HG02973 (cell line): ENCODE data around the gene ANKZF1.
"Not testable (repeated sequence)": the region's sequence is repeated elsewhere in the genome, so short reads cannot be mapped to it uniquely, and the experiment has no call there.

ENCODE experiments used
- ATAC-seq: cut with Tn5 transposase; IDR thresholded peaks from one replicate; pipeline ENCODE4 v1.9.1; 2021; ENCODE audit warnings: moderate library complexity; ENCODE audit not compliant: unreplicated experiment

Gene ANKZF1, protein sequence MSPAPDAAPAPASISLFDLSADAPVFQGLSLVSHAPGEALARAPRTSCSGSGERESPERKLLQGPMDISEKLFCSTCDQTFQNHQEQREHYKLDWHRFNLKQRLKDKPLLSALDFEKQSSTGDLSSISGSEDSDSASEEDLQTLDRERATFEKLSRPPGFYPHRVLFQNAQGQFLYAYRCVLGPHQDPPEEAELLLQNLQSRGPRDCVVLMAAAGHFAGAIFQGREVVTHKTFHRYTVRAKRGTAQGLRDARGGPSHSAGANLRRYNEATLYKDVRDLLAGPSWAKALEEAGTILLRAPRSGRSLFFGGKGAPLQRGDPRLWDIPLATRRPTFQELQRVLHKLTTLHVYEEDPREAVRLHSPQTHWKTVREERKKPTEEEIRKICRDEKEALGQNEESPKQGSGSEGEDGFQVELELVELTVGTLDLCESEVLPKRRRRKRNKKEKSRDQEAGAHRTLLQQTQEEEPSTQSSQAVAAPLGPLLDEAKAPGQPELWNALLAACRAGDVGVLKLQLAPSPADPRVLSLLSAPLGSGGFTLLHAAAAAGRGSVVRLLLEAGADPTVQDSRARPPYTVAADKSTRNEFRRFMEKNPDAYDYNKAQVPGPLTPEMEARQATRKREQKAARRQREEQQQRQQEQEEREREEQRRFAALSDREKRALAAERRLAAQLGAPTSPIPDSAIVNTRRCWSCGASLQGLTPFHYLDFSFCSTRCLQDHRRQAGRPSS

DNA sequence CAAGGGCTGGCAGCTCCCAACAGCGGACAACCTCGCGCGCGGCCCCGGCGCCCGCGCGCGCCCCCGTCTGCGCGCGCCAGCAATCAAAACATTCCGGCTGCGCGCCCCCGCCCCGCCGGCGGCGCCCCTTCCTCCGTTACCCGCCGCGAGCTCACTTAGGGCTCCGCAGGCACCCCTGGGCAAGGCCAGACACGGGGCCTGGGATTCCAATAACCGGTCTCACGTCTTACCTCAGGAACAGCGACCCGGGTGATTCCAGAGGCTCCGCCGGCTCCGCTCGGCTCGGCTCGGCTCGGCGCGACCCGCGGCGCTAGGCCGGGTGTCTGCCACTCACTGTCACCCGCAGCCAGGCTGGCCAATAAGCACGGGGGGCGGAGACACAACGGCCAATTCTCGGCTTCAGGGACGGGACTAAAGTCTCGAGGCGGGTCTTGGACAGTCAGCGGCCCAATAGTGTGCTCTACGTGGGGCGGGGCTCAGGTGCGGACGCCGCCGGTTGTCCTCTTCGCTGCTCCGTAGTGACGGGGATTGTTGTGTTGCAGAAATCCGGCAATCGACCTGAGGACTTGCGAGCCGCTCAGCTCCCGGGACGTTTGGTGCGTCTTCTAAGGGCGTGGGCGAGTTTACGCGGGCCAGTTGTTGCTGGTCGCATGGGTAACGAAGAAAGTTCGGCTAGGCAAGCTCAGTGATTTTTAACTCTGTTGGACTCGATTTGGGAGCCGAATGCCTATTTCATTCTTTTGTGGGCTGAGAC lies at the start of gene ANKZF1, which contains the start of gene ATG9A:
TSS of gene ANKZF1 (plus strand) at position 502 of the 754 bp plus-strand sequence. CDS start 452 bp downstream, outside the sequence.
TSS of gene ATG9A (minus strand) at position 332 of the 754 bp plus-strand sequence. CDS start 1,612 bp downstream, outside the sequence.
- peak; percentile 95 for ATAC-seq

DNA sequence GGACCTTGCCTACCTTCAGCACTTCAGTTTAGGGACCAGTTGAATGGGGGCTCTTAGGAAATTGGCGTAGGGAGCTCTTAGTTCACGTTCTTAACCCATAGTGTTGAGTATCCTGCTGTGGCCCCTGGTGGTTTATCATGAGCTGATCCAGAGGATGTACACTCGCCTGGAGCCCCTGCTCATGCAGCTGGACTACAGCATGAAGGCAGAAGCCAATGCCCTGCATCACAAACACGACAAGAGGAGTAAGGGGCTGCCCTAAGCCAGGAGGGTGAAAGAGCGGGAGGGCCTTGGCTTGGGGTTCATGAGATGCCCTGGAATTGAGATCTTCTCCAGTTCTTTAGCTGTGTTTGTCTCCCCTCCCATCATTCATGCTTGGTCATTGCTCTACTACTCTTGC lies 48.6 kb upstream of the ANKZF1 start:
- ATAC-seq = no peak

DNA sequence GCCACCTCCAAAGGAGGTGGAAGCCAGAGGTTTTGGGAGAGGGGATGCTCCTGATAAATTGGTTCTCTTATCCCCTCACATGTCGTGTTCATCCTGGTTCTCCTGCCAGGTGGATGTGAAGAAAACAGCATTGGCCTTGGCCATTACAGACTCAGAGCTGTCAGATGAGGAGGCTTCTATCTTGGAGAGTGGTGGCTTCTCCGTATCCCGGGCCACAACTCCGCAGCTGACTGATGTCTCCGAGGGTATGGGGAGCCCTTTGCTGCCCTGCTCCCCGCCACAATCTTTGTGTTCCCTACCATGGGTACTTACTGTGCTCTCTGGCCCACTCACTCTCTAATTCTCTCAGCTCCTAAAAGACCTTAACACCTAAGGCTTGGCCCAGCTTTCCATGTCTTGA lies 48.1 kb upstream of the ANKZF1 start:
- ATAC-seq = no peak

DNA sequence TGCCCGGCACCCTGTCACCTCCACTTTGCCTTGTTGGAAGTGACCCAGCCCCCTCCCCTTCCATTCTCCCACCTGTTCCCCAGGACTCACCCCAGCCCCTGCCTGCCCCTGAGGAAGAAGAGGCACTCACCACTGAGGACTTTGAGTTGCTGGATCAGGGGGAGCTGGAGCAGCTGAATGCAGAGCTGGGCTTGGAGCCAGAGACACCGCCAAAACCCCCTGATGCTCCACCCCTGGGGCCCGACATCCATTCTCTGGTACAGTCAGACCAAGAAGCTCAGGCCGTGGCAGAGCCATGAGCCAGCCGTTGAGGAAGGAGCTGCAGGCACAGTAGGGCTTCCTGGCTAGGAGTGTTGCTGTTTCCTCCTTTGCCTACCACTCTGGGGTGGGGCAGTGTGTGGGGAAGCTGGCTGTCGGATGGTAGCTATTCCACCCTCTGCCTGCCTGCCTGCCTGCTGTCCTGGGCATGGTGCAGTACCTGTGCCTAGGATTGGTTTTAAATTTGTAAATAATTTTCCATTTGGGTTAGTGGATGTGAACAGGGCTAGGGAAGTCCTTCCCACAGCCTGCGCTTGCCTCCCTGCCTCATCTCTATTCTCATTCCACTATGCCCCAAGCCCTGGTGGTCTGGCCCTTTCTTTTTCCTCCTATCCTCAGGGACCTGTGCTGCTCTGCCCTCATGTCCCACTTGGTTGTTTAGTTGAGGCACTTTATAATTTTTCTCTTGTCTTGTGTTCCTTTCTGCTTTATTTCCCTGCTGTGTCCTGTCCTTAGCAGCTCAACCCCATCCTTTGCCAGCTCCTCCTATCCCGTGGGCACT lies 47.1 kb upstream of the ANKZF1 start:
- ATAC-seq = no peak

DNA sequence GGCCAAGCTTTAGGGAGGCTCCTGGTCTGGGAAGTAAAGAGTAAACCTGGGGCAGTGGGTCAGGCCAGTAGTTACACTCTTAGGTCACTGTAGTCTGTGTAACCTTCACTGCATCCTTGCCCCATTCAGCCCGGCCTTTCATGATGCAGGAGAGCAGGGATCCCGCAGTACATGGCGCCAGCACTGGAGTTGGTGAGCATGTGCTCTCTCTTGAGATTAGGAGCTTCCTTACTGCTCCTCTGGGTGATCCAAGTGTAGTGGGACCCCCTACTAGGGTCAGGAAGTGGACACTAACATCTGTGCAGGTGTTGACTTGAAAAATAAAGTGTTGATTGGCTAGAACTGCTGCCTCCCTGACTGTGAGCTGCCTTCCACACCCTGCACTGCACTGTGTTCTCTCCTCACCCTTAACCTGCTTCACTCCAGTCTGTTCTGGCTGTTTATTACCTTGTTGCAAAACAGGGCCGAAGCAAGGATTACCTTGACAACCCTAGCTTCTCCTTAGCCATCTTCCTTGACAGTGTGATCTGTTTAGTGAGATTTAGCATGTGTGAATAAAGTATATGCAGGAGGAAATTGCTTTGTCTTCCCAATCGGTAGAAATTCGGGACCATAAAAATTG lies 46.3 kb upstream of the ANKZF1 start:
- no peak for ATAC-seq

DNA sequence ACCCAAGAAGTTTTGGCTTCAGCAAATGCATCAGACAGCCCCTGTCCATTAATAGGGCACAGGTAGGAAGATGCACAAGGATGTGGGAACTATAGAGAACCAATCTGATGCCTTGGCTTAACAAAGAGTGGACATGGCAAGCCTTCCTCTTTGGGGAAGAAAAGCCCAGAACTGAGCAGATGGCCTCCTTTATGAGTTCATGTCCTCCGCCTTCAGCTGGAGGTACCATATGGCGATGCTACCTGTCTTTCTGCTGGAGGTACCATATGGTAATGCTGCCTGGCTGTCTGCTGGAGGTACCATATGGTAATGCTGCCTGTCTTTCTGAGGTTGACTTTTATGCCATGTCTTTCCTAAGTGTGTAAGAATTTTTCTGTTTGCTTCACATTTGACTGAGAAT lies 45.5 kb upstream of the ANKZF1 start:
- ATAC-seq = no peak

DNA sequence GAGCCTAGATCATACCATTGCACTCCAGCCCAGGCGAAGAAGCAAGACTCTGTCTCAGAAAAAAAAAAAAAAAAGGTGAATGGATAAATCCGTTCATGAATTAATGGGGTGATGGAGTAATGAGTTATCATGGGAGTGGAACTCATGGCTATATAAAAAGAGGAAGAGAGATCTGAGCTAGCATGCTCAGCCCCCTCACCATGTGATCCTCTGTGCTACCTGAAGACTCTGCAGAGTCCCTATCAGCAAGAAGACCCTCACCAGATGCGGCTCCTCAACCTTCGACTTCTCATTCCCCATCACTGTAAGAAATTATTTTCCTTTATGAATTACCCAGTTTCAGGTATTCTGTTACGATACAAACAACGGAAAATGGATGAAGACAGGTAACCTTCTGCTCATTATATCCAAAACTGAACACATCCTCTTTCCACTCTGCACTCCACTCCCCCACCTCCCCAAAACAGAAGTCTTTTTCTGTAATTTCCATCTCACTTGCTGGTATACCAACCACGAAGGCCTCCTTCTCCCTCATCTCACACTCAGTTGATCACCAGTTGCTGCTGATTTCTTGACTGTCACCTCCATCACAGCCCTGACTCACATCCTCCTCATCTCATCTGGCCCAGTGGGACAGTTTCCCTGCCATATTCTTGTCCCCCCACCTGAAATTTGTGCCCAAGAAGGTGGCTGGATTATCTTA lies 42.7 kb upstream of the ANKZF1 start:
- no peak for ATAC-seq

DNA sequence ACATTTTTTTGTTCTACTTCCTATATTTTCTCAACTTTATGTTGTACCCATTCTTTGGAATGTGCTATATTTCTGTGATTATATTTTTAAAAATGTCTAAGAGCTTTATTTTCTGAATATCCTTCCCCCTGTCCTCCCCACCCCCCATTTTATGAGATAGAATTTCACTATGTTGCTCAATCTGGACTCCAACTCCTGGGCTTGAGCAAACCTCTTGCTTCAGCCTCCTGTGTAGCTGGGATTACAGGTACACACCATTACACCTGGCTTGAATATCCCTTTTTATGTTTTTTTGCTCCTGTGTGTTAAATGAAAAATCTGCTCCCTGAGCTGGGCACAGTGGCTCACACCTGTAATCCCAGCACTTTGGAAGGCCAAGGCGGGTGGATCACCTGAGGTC lies 32.2 kb upstream of the ANKZF1 start:
- no peak for ATAC-seq

DNA sequence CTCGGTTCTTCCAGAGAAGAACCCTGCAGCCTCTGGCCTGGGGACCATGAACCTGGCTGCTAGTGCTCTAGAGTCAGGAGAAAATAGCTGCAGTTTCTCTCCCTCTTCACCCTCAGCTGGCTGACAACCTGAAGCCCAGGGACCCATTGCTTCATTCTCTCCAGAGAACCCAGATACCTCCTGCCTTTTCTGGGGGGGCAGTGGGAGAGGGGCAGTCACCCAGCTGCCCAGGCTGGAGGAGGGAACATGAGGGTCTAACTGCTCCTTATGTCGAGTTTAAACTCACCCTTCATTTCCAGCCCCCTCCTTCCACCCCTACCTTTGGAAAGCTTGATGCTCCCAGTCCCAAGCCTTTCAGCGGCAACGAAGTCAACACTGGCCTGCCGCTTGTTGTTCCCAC lies 30.6 kb upstream of the ANKZF1 start:
- ATAC-seq = no peak

DNA sequence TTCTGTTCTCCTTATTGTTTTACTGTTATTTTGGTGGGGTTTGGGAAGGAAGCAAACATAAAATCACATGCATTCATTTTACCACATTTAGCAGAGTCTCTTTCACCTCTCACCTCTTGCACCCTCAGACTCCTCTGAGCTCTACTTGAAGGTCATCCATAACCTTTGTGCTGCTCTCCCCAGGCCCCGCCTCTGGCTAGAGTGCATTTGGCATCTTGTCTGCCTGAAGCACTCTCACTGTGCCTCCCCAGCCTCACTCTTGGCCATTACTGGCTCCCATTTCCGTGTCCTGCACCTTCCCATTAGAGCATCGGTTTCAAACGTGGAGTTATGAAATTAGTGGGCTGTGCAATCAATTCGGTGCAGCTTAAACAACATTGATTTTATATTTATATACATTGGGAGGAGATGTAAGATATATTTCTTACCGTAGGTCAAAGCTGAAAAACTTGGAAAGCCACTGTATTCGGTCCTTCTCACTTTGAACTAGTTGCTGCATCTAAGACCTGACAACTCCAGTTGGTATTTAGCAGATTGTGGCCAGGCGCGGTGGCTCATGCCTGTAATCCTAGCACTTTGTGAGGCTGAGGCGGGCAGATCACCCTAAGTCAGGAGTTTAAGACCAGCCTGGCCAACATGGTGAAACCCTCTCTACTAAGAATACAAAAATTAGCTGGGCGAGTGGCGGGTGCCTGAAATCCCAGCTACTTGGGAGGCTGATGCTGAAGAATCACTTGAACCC lies 30.0 kb upstream of the ANKZF1 start:
- no peak for ATAC-seq

DNA sequence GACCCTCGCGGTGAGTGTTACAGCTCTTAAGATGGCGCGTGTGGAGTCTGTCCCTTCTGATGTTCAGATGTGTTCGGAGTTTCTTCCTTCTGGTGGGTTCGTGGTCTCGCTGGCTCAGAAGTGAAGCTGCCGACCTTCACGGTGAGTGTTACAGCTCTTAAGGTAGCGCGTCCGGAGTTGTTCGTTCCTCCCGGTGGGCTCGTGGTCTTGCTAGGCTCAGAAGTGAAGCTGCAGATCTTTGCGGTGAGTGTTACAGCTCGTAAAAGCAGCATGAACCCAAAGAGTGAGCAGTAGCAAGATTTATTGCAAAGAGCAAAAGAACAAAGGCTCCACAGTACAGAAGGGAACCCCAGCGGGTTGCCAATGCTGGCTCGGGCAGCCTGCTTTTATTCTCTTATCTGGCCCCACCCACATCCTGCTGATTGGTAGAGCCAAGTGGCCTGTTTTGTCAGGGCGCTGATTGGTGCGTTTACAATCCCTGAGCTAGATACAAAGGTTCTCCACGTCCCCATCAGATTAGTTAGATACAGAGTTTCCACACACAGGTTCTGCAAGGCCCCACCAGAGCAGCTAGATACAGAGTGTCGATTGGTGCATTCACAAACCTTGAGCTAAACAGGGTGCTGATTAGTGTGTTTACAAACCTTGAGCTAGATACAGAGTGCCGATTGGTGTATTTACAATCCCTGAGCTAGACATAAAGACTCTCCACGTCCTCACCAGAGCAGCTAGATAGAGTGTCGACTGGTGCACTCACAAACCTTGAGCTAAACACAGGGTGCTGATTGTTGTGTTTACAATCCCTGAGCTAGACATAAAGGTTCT lies 28.9 kb upstream of the ANKZF1 start:
- not testable (repeated sequence) for ATAC-seq

DNA sequence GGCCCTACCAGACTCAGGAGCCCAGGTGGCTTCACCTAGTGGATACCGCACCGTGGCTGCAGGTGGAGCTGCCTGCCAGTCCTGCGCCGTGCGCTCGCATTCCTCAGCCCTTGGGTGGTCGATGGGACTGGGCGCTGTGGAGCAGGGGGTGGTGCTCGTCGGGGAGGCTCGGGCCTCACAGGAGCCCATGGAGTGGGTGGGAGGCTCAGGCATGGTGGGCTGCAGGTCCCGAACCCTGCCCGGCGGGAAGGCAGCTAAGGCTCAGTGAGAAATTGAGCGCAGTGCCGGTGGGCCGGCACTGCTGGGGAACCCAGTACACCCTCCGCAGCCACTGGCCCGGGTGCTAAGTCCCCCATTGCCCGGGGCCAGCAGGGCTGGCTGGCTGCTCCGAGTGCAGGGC lies 28.3 kb upstream of the ANKZF1 start:
- not testable (repeated sequence) for ATAC-seq

DNA sequence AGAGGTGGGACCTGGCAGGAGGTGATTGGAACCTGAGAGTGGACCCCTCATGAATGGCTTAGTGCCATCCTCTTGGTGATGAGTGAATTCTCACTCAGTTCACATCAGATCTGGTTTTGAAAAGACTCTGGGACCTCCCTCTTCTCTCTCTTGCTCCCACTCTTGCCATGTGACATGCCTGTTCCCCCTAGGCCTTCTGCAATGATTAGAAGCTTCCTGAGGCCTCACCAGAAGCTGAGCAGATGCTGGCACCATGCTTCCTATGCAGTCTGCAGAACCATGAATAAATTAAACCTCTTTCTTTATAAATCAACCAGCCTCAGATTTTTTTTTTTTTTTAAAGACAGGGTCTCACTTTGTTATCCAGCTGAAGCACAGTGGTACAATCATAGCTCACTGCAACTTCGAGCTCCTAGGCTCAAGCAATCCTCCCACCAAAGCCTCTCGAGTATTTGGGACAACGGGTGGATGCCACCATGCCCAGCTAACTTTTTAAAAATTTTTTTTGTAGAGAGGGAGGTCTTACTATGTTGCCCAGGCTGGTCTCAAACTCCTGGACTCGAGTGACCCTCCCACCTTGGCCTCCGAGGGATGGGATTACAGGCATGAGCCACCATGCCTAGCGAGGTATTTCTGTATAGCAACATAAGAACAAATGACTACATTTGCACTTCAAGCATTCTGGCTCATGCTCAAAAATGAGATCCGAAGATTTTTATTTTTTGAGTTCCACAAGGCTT lies 25.0 kb upstream of the ANKZF1 start:
- ATAC-seq = no peak

DNA sequence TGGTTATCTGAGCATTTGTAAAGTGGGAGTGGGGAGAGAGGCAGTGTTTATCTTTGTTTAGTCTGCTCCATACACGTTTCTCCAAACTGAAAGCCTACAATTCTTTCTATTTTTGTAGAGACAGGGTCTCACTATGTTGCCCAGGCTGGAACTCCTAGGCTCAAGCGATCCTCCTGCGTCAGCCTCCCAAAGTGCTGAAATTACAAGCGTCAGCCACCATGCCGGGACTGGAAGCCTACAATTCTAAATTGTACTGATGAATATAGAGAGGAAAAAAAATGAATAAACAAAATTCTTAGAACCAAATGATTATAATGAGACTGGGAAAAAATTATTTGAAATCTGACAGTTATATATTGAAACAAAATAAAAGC lies 24.5 kb upstream of the ANKZF1 start:
- no peak for ATAC-seq

DNA sequence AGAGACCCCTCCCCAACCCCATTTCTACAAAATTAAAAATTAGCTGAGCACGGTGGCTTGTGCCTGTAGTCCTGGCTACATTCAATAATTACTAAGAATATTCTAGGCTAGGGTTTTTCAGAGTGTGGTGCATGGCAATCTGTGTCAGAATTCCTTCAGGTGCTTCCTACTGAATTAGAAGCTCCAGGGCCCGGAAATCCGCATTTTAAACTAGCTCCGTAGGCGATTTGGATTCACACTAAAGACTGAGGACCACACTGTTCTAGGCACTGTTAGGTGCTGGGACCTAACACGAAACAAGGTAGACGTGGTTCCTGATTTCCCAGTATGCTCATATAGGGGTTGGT lies 23.7 kb upstream of the ANKZF1 start:
- no peak for ATAC-seq

DNA sequence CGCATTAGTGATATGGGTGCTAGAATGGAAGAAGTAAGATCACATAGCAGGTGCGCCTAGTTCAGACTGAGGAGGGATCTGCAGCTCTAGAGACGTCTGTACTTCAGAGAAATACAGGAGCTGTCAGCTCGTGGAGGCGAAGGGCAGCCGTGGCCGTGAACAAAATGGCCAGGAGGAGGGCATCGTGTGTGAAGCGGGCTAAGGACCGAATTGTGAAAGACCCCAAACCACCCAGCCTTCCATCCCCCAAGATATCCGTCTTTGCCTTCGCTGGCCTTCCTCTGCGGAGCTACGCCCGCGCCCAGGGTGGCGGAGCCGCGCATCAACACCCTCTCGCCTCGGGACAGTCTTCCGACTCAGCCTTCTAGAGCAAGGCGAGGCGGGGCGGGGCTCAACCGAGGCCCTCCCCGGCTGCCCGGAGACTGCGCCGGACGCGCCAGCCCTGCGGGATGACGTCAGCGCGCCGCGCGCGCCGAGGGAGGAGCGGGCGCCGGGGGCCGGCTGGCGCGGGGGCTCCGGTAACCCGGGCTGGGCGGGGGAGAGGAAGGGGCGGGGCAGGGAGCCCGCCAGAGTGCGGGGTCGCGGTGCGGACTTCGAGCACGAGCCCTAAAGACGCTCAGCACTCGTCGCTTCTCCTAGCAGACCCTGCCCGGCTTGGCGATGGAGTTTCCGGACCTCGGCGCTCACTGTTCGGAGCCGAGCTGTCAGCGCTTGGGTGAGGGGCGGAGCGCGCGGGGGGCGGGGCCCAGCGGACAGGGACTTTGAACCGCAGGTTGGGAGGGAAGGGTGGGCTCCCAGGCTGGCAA lies 23.1 kb upstream of the ANKZF1 start, which contains the start of gene ZFAND2B:
TSS of gene ZFAND2B (plus strand) at position 455 of the 806 bp plus-strand sequence. CDS start at position 661, 206 bp downstream.
- peak; percentile 95 for ATAC-seq
